ENCODE data around the gene BRSK2. TPM values are rescaled to one million over a fixed set of nuclear protein-coding genes. Genes with fewer than 3 reads are reported as not detected.

Gene BRSK2
- total and polyA plus RNA-seq, 2 donors from 2014 or later, result 0.43 to 1.2 TPM

DNA sequence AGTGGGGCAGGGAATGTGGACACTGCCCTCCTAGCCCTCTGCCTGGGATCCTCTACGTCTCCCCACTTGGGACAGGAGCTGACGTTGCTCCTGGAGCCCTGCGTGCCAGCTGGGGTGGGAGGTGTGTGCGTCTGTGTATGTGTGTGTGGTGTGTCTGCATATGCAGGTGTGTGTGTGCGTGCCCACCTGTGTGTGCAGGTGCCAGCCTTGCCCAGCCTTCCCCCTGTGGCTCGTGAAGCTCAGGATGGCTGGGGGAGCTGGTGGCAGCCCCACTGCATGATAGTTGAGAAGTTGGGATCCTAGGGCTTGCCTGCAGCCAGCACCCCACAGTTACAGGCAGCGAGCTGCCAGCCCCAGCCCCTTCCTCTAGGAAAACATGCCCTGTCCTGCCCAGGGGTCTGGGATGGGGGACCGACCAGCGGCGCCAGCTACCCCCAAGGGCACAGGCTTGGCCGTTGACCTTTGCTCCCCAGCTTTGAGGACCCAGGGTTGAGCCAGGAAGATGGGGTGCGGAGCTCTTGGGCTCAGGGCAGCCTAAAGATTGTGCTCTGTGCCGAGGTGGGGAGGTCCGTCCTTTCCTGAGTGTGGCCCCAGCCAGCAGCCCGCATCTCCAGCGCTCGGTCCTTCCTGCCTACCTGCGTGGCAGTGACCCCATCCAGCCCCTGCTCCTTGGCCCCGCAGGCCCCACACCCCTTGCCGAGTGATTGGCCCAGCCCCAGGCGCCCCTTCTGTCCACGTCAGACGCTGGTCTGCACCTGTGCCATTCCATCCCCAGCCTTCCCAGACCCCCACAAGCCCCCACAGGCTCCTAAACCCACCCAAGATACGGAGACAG, 15.7 kb downstream of the BRSK2 start:
- no peaks in the 10 kb centered on the region for H3K4me1 ChIP-seq (ENCODE audit: control insufficient read depth in 2 of 3, insufficient read depth in 2 of 3, low read depth in 1 of 3, low read length in 3 of 3)
- intact Hi-C loops (cut with DNase I), result no loop called here
- H3K9me3 ChIP-seq (ENCODE audit: control insufficient read depth in 2 of 3, insufficient read depth in 1 of 3, low read length in 3 of 3), result no peaks in the 10 kb centered on the region
- H3K27ac ChIP-seq (ENCODE audit: low read depth in 2 of 2, low read length in 2 of 2), result no peak overlapping the region
- FAIRE-seq, result no peak
- H3K4me3 ChIP-seq (ENCODE audit: low read length in 3 of 3), result no peak overlapping the region
- H3K27me3 ChIP-seq (ENCODE audit: control insufficient read depth, insufficient read depth, low read length), result no peaks in the 10 kb centered on the region
- H3K9ac ChIP-seq (ENCODE audit: low read length in 3 of 3), result no peak overlapping the region
- TF ChIP-seq, protein P1, sequence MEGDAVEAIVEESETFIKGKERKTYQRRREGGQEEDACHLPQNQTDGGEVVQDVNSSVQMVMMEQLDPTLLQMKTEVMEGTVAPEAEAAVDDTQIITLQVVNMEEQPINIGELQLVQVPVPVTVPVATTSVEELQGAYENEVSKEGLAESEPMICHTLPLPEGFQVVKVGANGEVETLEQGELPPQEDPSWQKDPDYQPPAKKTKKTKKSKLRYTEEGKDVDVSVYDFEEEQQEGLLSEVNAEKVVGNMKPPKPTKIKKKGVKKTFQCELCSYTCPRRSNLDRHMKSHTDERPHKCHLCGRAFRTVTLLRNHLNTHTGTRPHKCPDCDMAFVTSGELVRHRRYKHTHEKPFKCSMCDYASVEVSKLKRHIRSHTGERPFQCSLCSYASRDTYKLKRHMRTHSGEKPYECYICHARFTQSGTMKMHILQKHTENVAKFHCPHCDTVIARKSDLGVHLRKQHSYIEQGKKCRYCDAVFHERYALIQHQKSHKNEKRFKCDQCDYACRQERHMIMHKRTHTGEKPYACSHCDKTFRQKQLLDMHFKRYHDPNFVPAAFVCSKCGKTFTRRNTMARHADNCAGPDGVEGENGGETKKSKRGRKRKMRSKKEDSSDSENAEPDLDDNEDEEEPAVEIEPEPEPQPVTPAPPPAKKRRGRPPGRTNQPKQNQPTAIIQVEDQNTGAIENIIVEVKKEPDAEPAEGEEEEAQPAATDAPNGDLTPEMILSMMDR (IDR thresholded peaks at IDR 0.05; ENCODE audit: borderline replicate concordance, extremely low read depth, insufficient read depth), result no peak
- H3K36me3 ChIP-seq (ENCODE audit: control insufficient read depth in 2 of 3, insufficient read depth in 3 of 3, low read length in 3 of 3), result no peaks in the 10 kb centered on the region
- peak in 1 of 5 donors; percentile 32 for DNase-seq

DNA sequence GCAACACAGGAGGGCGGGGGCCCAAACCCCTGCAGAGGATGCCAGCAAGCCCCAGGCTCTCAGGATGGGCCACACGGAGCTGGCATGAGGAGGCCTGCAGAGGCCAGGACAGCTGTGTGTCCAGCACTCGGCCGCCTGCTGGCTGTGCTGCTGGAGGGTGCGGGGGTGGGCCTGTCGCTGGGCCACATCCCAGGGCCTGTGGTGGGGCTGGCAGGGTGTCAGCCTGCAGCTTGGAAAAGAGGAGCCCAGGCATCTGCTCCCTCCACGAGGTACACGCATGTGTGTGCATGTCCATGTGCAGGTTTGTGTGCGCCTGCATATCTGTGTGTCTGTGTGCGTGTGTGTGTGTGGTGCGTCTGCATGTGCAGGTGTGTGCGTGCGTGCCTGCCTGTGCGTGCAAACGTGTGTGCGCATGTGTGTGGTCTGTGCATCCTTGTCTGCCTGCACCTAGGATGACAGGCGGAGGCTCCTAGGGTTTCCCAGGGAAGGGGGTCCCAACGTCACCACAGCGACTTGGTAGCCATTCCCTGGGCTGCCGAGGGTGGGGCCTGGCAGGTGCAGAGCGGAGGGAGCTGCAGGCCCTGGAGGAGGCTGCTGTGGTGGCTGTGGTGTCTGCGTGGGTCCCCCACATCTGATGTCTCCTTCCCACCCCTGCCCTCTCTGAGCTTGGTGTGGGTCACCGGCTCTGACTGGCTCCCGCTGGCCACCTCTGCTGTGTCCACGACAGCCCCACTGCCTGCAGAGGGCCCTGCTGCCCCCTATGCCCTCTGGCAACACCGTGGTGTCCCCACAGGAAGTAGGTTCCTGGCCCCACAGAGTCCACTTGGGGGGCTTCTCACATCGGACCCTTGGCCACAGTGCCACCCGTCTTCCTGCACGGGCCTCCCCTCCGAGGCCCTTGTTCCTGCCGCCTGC, 17.1 kb downstream of the BRSK2 start:
- Histone ChIP-seq H3K36me3 (ENCODE audit: control insufficient read depth in 2 of 3, insufficient read depth in 3 of 3, low read length in 3 of 3) (no peaks in the 10 kb centered on the region), H3K9ac (ENCODE audit: low read length in 3 of 3) (no peak overlapping the region), H3K27ac (ENCODE audit: low read depth in 2 of 2, low read length in 2 of 2) (no peak overlapping the region), H3K4me1 (ENCODE audit: control insufficient read depth in 2 of 3, insufficient read depth in 2 of 3, low read depth in 1 of 3, low read length in 3 of 3) (no peaks in the 10 kb centered on the region), H3K9me3 (ENCODE audit: control insufficient read depth in 2 of 3, insufficient read depth in 1 of 3, low read length in 3 of 3) (no peaks in the 10 kb centered on the region), H3K4me3 (ENCODE audit: low read length in 3 of 3) (no peak overlapping the region), H3K27me3 (ENCODE audit: control insufficient read depth, insufficient read depth, low read length) (no peaks in the 10 kb centered on the region)
- intact Hi-C loops (cut with DNase I), result no loop called here
- no peak for DNase-seq
- TF ChIP-seq, protein P1 (IDR thresholded peaks at IDR 0.05; ENCODE audit: borderline replicate concordance, extremely low read depth, insufficient read depth), result no peak
- no peak for FAIRE-seq

DNA sequence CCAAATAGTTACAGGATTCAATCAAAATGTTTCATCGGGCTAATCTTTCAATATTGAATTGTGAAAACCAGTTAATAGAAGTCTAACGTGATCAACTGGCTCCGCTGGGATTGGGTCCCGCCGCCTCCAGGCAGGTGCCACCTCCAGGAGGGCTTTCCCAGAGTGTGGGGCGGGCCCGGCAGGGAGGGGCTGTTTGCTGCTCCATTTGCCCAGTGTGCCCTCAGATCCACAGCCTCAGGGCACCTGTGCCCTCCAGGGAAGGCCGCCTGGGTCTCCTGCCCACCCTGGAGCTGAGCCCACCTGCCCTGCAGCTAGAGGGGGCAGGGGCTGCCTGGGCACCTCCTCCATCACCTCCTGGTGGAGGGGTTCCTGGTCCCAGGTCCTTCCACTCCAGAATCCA, 17.9 kb downstream of the BRSK2 start:
- H3K27me3 ChIP-seq (ENCODE audit: control insufficient read depth, insufficient read depth, low read length), result no peaks in the 10 kb centered on the region
- H3K36me3 ChIP-seq (ENCODE audit: control insufficient read depth in 2 of 3, insufficient read depth in 3 of 3, low read length in 3 of 3), result no peaks in the 10 kb centered on the region
- no peak overlapping the region for H3K27ac ChIP-seq (ENCODE audit: low read depth in 2 of 2, low read length in 2 of 2)
- no peak for FAIRE-seq
- no peak overlapping the region for H3K4me3 ChIP-seq (ENCODE audit: low read length in 3 of 3)
- TF ChIP-seq, protein P1 (IDR thresholded peaks at IDR 0.05; ENCODE audit: borderline replicate concordance, extremely low read depth, insufficient read depth), result no peak
- DNase-seq, result no peak
- no peaks in the 10 kb centered on the region for H3K9me3 ChIP-seq (ENCODE audit: control insufficient read depth in 2 of 3, insufficient read depth in 1 of 3, low read length in 3 of 3)
- no peak overlapping the region for H3K9ac ChIP-seq (ENCODE audit: low read length in 3 of 3)
- no peaks in the 10 kb centered on the region for H3K4me1 ChIP-seq (ENCODE audit: control insufficient read depth in 2 of 3, insufficient read depth in 2 of 3, low read depth in 1 of 3, low read length in 3 of 3)
- intact Hi-C loops (cut with DNase I), result no loop called here
